Activated T-cell treated with anti-CD3 and anti-CD28 coated beads, Interleukin-2, amount 50 U/mL, for 1 hour (primary cell): ENCODE measurements around the gene NKAIN1.
"Not testable (repeated sequence)": the region's sequence is repeated elsewhere in the genome, so short reads cannot be mapped to it uniquely, and the experiment has no call there.

Experiments used
- DNase-seq: peaks from one replicate; pipeline ENCODE4 v3.0.0-alpha.2; 2020

The NKAIN1 gene

DNA sequence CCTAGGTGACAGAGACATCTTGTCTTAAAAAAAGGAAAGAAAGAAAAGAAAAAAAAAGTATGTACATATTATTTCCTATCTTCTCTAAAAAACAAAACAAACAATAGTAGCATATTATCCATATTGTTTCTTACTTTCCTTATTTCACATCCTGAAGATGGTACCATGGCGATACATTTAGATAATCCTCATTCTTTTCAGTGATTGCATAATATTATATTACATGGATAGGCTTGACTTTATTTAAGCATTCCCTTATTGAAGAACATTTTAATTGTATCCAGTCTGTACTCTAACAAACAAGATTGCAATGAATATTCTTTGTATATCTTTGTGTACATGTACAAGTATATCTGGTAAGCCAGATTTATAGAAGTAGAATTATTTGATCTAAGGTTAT is 91.3 kb downstream of the NKAIN1 start:
- DNase-seq, result no peak

GRCh38 chr1:31145648-31146047 is 94.0 kb downstream of the NKAIN1 start:
- DNase-seq, result no peak

DNA sequence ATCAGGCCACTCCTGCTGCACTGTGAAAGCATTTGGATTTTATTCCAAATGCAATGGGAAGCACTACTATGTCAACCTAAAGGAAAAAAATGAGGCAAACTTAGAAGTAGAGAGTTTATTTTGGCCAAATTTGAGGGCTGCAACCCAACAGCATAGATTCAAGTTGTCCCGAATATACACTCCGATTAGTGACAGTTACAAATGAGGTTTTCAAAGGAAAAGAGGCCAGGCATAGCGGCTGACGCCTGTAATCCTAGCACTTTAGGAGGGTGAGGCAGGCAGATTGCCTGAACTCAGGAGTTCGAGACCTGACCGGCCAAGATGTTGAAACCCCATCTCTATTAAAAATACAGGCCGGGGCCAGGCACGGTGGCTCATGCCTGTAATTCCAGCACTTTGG is 95.2 kb downstream of the NKAIN1 start:
- DNase-seq, result no peak

DNA sequence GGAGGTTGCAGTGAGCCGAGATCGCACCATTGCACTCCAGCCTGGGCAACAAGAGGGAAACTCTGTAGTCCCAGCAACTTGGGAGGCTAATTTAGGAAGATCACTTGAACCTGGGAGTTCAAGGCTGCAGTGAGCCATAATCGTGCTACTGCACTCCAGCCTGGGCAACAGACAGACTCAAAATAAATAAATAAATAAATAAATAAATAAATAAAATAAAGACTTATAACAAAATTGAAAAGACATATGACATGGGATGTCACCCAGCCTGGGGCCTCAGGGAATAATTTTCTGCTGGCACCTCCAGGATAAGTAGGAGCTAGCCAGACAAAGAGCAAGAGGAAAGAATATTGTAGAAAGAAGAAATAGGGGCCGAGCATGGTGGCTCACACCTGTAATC is 96.2 kb downstream of the NKAIN1 start:
- DNase-seq, result no peak

DNA sequence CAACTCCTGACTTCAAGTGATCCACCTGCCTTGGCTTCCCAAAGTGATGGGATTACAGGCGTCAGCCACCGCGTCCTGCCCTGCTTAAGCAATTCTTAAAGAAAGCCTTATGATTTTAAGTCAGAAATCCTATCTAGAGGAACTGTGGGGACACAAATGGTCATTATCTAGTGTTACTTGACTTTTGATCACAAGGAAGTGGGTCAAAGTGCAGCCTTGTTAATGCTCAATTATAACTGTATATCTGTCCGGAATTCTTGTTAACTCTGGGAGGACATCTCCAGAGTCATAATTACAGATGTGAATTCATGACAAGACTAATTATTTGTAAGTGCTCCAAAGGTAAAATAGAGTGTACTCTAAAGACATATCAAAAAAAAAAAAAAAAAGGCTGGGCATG is 97.3 kb downstream of the NKAIN1 start:
- no peak for DNase-seq

GRCh38 chr1:31140299-31140698 is 99.4 kb downstream of the NKAIN1 start:
- DNase-seq, result no peak

DNA sequence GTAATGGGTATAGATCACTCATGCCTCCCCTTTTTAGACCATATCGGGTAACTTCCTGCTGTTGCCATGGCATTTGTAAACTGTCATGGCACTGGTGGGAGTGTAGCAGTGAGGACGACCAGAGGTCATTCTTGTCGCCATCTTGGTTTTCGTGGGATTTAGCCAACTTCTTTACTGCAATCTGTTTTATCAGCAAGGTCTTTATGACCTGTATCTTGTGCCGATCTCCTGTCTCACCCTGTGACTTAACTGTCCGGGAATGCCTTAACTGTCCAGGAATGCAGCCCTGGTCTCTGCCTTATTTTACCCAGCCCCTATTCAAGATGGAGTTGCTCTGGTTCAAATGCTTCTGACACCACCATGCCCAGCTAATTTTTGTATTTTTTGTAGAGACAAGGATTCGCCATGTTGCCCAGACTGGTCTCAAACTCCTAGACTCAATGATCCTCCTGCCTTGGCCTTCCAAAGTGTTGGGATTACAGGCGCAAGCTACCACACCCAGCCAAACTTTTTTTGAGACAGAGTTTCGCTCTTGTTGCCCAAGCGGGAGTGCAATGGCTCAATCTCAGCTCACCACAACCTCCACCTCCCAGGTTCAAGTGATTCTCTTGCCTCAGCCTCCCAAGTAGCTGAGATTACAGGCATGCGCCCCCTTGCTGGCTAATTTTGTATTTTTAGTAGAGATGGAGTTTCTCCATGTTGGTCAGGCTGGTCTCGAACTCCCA is 100.7 kb downstream of the NKAIN1 start:
- not testable (repeated sequence) for DNase-seq

DNA sequence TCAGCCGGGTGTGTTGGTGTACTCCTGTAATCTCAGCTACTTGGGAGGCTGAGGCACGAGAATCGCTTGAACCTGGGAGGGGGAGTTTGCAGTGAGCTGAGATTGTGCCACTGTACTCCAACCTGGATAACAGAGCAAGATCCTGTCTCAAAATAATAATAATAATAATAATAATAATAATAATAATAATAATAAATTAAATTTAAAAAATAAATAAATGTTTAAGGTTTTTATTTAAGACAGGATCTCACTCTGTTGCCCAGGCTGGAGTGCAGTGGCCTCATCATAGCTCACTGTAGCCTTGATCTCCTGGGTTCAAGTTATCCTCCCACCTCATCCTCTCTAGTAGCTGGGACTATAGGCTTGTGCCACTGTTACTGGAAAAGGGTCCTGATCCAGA is 101.8 kb downstream of the NKAIN1 start:
- not testable (repeated sequence) for DNase-seq

- DNase-seq, result no peak
These were observed 103.6 kb downstream of the NKAIN1 start for GRCh38 chr1:31135973-31136600.

DNA sequence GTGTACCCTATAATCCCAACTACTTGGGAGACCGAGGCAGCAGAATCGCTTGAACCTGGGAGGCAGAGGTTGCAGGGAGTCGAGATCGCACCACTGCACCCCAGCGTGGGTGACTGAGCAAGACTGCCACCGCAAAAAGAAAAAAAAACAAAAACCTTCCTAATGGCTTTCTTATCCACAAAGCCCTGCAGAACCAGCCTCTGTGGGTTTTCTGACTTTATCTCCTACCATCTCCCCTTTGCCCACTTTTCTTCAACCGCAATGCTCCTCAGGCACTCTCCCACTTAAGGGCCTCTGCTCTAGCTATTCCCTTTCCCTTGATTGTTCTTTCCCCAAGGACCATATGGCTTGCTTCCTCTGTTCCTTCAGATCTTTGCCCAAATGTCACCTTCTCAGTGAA is 106.3 kb downstream of the NKAIN1 start:
- no peak for DNase-seq
